H9 (cell line): ENCODE measurements around the gene NRG3. TPM values are rescaled to one million over a fixed set of nuclear protein-coding genes. Genes with fewer than 3 reads are reported as not detected.

Source experiments
- DNase-seq: peaks from one replicate; pipeline ENCODE4 v3.0.0-alpha.2; 2017
- H2AFZ ChIP-seq: one replicate; pipeline ENCODE4 v1.6.1; 2013; ENCODE audit warnings: mild to moderate bottlenecking, low read length, control low read depth, moderate library complexity
- H2AK5ac ChIP-seq: 2 replicates; pipeline ENCODE4 v1.6.1; 2013; ENCODE audit warnings: low read length, control low read depth, mixed read lengths; ENCODE audit not compliant: insufficient read length
- H2BK120ac ChIP-seq: one replicate; pipeline ENCODE4 v1.6.1; 2013; ENCODE audit warnings: low read depth, mild to moderate bottlenecking, low read length, control low read depth, inconsistent platforms; ENCODE audit not compliant: poor library complexity, severe bottlenecking
- H2BK12ac ChIP-seq: 2 replicates; pipeline ENCODE4 v1.6.1; 2013; ENCODE audit warnings: low read length, control low read depth, mixed read lengths, low read depth; ENCODE audit not compliant: insufficient read length
- H2BK15ac ChIP-seq: 2 replicates; pipeline ENCODE4 v1.6.1; 2013; ENCODE audit warnings: low read depth, low read length, control low read depth
- H2BK20ac ChIP-seq: one replicate; pipeline ENCODE4 v1.6.1; 2013; ENCODE audit warnings: low read depth, mild to moderate bottlenecking, low read length, control low read depth, inconsistent platforms; ENCODE audit not compliant: poor library complexity, severe bottlenecking
- H2BK5ac ChIP-seq: 2 replicates; pipeline ENCODE4 v1.6.1; 2013; ENCODE audit warnings: low read length, control low read depth, mixed read lengths; ENCODE audit not compliant: insufficient read length
- H3K14ac ChIP-seq: 2 replicates; pipeline ENCODE4 v1.6.1; 2013; ENCODE audit warnings: low read length, control low read depth; ENCODE audit not compliant: insufficient read depth
- H3K18ac ChIP-seq: 2 replicates; pipeline ENCODE4 v1.6.1; 2013; ENCODE audit warnings: low read depth, mild to moderate bottlenecking, mixed read lengths, low read length, control low read depth; ENCODE audit not compliant: insufficient read length
- H3K23ac ChIP-seq: 2 replicates; pipeline ENCODE4 v1.6.1; 2013; ENCODE audit warnings: low read length, control low read depth, mixed read lengths, low read depth; ENCODE audit not compliant: insufficient read length
- H3K23me2 ChIP-seq: 2 replicates; pipeline ENCODE4 v1.6.1; 2013; ENCODE audit warnings: low read depth, mild to moderate bottlenecking, mixed read lengths, low read length, control low read depth; ENCODE audit not compliant: insufficient read length, poor library complexity, severe bottlenecking
- H3K27ac ChIP-seq: 2 replicates; pipeline ENCODE4 v1.5.1; 2013; ENCODE audit warnings: low read length, control low read depth, mixed read lengths, low read depth; ENCODE audit not compliant: insufficient read length
- H3K27me3 ChIP-seq: 2 replicates; pipeline ENCODE4 v1.6.1; 2013; ENCODE audit warnings: low read length, control low read depth, inconsistent platforms; ENCODE audit not compliant: insufficient read depth
- H3K4ac ChIP-seq: 2 replicates; pipeline ENCODE4 v1.6.1; 2013; ENCODE audit warnings: low read depth, mild to moderate bottlenecking, control low read depth, inconsistent platforms, low read length, moderate library complexity
- H3K4me1 ChIP-seq: 2 replicates; pipeline ENCODE4 v1.6.1; 2013; ENCODE audit warnings: low read length, control low read depth, inconsistent platforms; ENCODE audit not compliant: insufficient read depth
- H3K4me2 ChIP-seq: 2 replicates; pipeline ENCODE4 v1.6.1; 2013; ENCODE audit warnings: low read length, control low read depth, mixed read lengths; ENCODE audit not compliant: insufficient read length, insufficient read depth
- H3K56ac ChIP-seq: 2 replicates; pipeline ENCODE4 v1.6.1; 2013; ENCODE audit warnings: low read depth, mild to moderate bottlenecking, mixed read lengths, low read length, control low read depth; ENCODE audit not compliant: insufficient read length
- H3K79me1 ChIP-seq: 2 replicates; pipeline ENCODE4 v1.6.1; 2013; ENCODE audit warnings: low read depth, mild to moderate bottlenecking, moderate library complexity, low read length, control low read depth, inconsistent platforms; ENCODE audit not compliant: insufficient read depth, poor library complexity, severe bottlenecking
- H3K79me2 ChIP-seq: 2 replicates; pipeline ENCODE4 v1.6.1; 2013; ENCODE audit warnings: low read length, control low read depth, inconsistent platforms; ENCODE audit not compliant: insufficient read depth
- H3K9ac ChIP-seq: 2 replicates; pipeline ENCODE4 v1.6.1; 2013; ENCODE audit warnings: low read length, control low read depth, mixed read lengths; ENCODE audit not compliant: insufficient read length; ENCODE audit errors: extremely low read depth
- H3K9me3 ChIP-seq: one replicate; pipeline ENCODE4 v1.6.1; 2013; ENCODE audit warnings: low read depth, low read length, inconsistent platforms; ENCODE audit not compliant: control insufficient read depth
- H3T11ph ChIP-seq: one replicate; pipeline ENCODE4 v1.6.1; 2013; ENCODE audit warnings: mild to moderate bottlenecking, low read length, control low read depth, inconsistent platforms
- H4K20me1 ChIP-seq: one replicate; pipeline ENCODE4 v1.6.1; 2013; ENCODE audit not compliant: control insufficient read depth, insufficient read length, insufficient read depth
- H4K5ac ChIP-seq: 2 replicates; pipeline ENCODE4 v1.6.1; 2013; ENCODE audit warnings: low read depth, mild to moderate bottlenecking, mixed read lengths, low read length, control low read depth; ENCODE audit not compliant: insufficient read length
- H4K8ac ChIP-seq: replicated peaks from 2 replicates; pipeline ENCODE4 v1.6.1; 2013; ENCODE audit warnings: low read length, control low read depth, mixed read lengths, low read depth; ENCODE audit not compliant: insufficient read length
- H4K91ac ChIP-seq: 2 replicates; pipeline ENCODE4 v1.6.1; 2013; ENCODE audit warnings: low read depth, mild to moderate bottlenecking, moderate library complexity, mixed read lengths, low read length, control low read depth; ENCODE audit not compliant: insufficient read length
- H3K27ac Mint-ChIP-seq, 3 experiments: 2 replicates in 2 of 3; 3 replicates in 1 of 3; pipeline ENCODE4 v1.8.0; 2020 to 2021; ENCODE audit warnings: mixed read lengths in 3 of 3, mild to moderate bottlenecking in 1 of 3, moderate library complexity in 1 of 3
- H3K27me3 Mint-ChIP-seq: 2 replicates; pipeline ENCODE4 v1.8.0; 2021; ENCODE audit warnings: low read depth, mild to moderate bottlenecking, moderate library complexity, mixed read lengths
- H3K36me3 Mint-ChIP-seq, 3 experiments: 2 replicates in 2 of 3; 3 replicates in 1 of 3; pipeline ENCODE4 v1.8.0; 2020 to 2021; ENCODE audit warnings: low read depth in 3 of 3, mixed read lengths in 3 of 3; ENCODE audit not compliant: insufficient read depth in 1 of 3
- H3K4me1 Mint-ChIP-seq, 2 experiments: 2 replicates each; pipeline ENCODE4 v1.8.0; 2020; ENCODE audit warnings: mixed read lengths in 2 of 2
- H3K4me3 Mint-ChIP-seq, 2 experiments: 2 replicates in 1 of 2; 3 replicates in 1 of 2; pipeline ENCODE4 v1.8.0; 2020 to 2021; ENCODE audit warnings: mild to moderate bottlenecking in 2 of 2, mixed read lengths in 2 of 2, moderate library complexity in 1 of 2
- H3K9me3 Mint-ChIP-seq, 2 experiments: 2 replicates in 1 of 2; 3 replicates in 1 of 2; pipeline ENCODE4 v1.8.0; 2020; ENCODE audit warnings: mild to moderate bottlenecking in 2 of 2, mixed read lengths in 2 of 2, moderate library complexity in 1 of 2
- WGBS: extraction: QIAGEN DNeasy Blood & Tissue Kit; methylation state at CpG from one replicate; pipeline ENCODE4 v1.1.7; 2013; ENCODE audit warnings: missing lambda C conversion rate, low lambda C conversion rate, mixed read lengths; ENCODE audit not compliant: insufficient read length; ENCODE audit errors: extremely low coverage; 5-methylcytosine and 5-hydroxymethylcytosine counted together
- total RNA-seq: library from RNA; stranded (reverse); gene quantifications from 2 replicates; pipeline ENCODE4 v1.2.1, GENCODE V29; 2021
- TF ChIP-seq, protein P1 (sequence below): fragments of 200-600 bp; sonication (generic); conservative IDR thresholded peaks from 3 replicates; pipeline ENCODE4 v1.8.0; 2021; ENCODE audit warnings: antibody characterized with exemption, mild to moderate bottlenecking

NRG3 gene
- total RNA-seq, 1 experiment from 2014 or later, result 1.6 TPM

DNA sequence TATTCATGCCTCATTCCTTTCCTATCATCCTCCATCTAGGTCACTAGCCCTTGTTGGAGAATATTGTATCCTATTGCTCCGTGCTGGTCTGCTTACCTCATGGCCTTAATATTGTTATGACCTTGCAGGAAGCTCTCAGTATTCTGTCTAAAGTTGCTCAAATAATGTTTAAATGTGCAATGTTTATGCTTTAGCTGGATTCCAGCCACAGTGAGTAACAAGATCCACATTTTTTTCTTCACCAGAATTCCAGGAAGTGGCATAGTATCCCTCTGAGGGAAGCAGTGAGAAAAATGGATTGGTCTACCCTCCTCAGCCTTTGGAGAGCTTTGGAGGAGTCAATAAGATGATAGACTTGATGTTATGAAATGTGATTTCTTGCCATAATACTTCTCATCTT, 402.6 kb downstream of the NRG3 start:
- H2BK5ac ChIP-seq, result no peak overlapping the region
- H3K79me1 ChIP-seq, result no peaks in the 10 kb centered on the region
- H2AK5ac ChIP-seq, result no peak overlapping the region
- H2BK15ac ChIP-seq, result no peak overlapping the region
- H2BK20ac ChIP-seq, result no peak overlapping the region
- TF ChIP-seq, protein P1, sequence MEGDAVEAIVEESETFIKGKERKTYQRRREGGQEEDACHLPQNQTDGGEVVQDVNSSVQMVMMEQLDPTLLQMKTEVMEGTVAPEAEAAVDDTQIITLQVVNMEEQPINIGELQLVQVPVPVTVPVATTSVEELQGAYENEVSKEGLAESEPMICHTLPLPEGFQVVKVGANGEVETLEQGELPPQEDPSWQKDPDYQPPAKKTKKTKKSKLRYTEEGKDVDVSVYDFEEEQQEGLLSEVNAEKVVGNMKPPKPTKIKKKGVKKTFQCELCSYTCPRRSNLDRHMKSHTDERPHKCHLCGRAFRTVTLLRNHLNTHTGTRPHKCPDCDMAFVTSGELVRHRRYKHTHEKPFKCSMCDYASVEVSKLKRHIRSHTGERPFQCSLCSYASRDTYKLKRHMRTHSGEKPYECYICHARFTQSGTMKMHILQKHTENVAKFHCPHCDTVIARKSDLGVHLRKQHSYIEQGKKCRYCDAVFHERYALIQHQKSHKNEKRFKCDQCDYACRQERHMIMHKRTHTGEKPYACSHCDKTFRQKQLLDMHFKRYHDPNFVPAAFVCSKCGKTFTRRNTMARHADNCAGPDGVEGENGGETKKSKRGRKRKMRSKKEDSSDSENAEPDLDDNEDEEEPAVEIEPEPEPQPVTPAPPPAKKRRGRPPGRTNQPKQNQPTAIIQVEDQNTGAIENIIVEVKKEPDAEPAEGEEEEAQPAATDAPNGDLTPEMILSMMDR, result no peak
- no peak overlapping the region for H4K91ac ChIP-seq
- no peak overlapping the region for H4K8ac ChIP-seq
- H3K9me3 Mint-ChIP-seq, result no peaks in the 10 kb centered on the region
- WGBS, result no CpG with 5 or more reads among the region's 1 CpG
- H3K27ac Mint-ChIP-seq, result no peak overlapping the region
- no peak overlapping the region for H3T11ph ChIP-seq
- no peak overlapping the region for H3K14ac ChIP-seq
- no peak overlapping the region for H3K4ac ChIP-seq
- no peak overlapping the region for H3K27ac ChIP-seq
- no peak overlapping the region for H2BK120ac ChIP-seq
- no peaks in the 10 kb centered on the region for H3K9me3 ChIP-seq
- H3K27me3 Mint-ChIP-seq, result no peaks in the 10 kb centered on the region
- no peaks in the 10 kb centered on the region for H3K36me3 Mint-ChIP-seq
- no peak overlapping the region for H3K4me2 ChIP-seq
- H3K23ac ChIP-seq, result no peak overlapping the region
- no peak overlapping the region for H2AFZ ChIP-seq
- no peaks in the 10 kb centered on the region for H3K4me1 ChIP-seq
- no peak overlapping the region for H3K9ac ChIP-seq
- no peak for DNase-seq
- no peak overlapping the region for H3K18ac ChIP-seq
- no peak overlapping the region for H3K4me3 Mint-ChIP-seq
- no peaks in the 10 kb centered on the region for H3K23me2 ChIP-seq
- H3K79me2 ChIP-seq, result no peaks in the 10 kb centered on the region
- H4K5ac ChIP-seq, result no peak overlapping the region
- H2BK12ac ChIP-seq, result no peak overlapping the region
- H3K56ac ChIP-seq, result no peak overlapping the region
- H3K27me3 ChIP-seq, result no peaks in the 10 kb centered on the region
- no peaks in the 10 kb centered on the region for H3K4me1 Mint-ChIP-seq
- no peaks in the 10 kb centered on the region for H4K20me1 ChIP-seq
